Uterus (tissue), 4 donors: ENCODE measurements around the gene UPK1A. TPM values are rescaled to one million over a fixed set of nuclear protein-coding genes. Genes with fewer than 3 reads are reported as not detected.
"Not testable (repeated sequence)": the region's sequence is repeated elsewhere in the genome, so short reads cannot be mapped to it uniquely, and the experiment has no call there.

Experiments used
- DNase-seq, 2 donors: peaks; one replicate each; pipeline ENCODE4 v3.0.0-alpha.2; 2019 to 2020
- H3K27ac ChIP-seq, 2 donors: fragments of 200-600 bp; sonication (generic); 1 replicate in 1 of 2; 2 replicates in 1 of 2; pipeline ENCODE4 v1.5.1; 2016 to 2018
- H3K27me3 ChIP-seq, 2 donors: fragments of 200-600 bp; sonication (generic); one replicate each; pipeline ENCODE4 v1.5.1; 2018 to 2019; ENCODE audit warnings: control low read depth in 1 of 2
- H3K36me3 ChIP-seq, 2 donors: fragments of 200-600 bp; sonication (generic); one replicate each; pipeline ENCODE4 v1.5.1; 2019; ENCODE audit warnings: control low read depth in 1 of 2
- H3K4me1 ChIP-seq, 2 donors: fragments of 200-600 bp; sonication (generic); one replicate each; pipeline ENCODE4 v1.5.1; 2018 to 2019; ENCODE audit warnings: control low read depth in 1 of 2
- H3K4me3 ChIP-seq, 2 donors: fragments of 200-600 bp; sonication (generic); 1 replicate in 1 of 2; 2 replicates in 1 of 2; pipeline ENCODE4 v1.5.1; 2018 to 2019; ENCODE audit warnings: mild to moderate bottlenecking in 1 of 2
- H3K9me3 ChIP-seq, 2 donors: fragments of 200-600 bp; sonication (generic); one replicate each; pipeline ENCODE4 v1.5.1; 2019; ENCODE audit warnings: control low read depth in 1 of 2
- CTCF ChIP-seq, 4 experiments: fragments of 200-600 bp in 2 of 4; fragments of 450-650 bp in 2 of 4; sonication (generic) in 2 of 4; IDR thresholded peaks; one replicate each; pipeline ENCODE4 v1.5.1; 2016 to 2019; ENCODE audit warnings: antibody characterized with exemption in 4 of 4, mild to moderate bottlenecking in 2 of 4, moderate library complexity in 1 of 4
- POLR2A ChIP-seq, 2 donors: fragments of 450-650 bp; IDR thresholded peaks; one replicate each; pipeline ENCODE4 v1.6.1; 2016; ENCODE audit warnings: antibody characterized with exemption in 2 of 2, mild to moderate bottlenecking in 1 of 2, moderate library complexity in 1 of 2
- intact Hi-C: fragments of 100-400 bp; cut with DNase I; formaldehyde crosslinking; loops from one replicate; pipeline ENCODE4 v1.15.1; 2023; ENCODE audit warnings: low total_unique reads
- total RNA-seq, 4 donors: library from RNA; depleted of rRNA in 3 of 4; stranded (reverse); fragments of >200 nt in 3 of 4; gene quantifications; one replicate each; pipeline versions ENCODE4 v1.1.0 to v1.2.4, GENCODE V29; 2014 to 2023
- donor health status: DM: yes; HTN: yes; CAD: no.

The UPK1A gene
- total RNA-seq, 4 donors from 2014 or later = 0.91 TPM; not detected in 3

DNA sequence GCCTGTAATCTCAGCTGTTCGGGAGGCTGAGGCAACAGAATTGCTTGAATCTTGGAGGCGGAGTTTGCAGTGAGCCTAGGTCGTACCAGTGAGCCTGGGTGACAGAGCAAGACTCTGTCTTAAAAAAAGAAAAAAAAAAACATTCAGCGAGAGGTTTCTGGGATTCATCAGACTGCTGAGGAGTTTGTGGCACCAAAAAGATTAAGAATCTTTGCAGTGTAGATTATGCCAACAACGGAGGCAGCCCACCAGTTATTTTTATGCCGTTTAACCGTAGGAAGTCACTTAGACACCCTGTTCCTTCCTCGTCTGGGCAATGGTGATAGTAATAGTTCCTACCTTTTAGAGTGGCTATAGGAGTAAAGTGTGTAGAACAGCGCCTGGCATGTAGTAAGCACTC lies 15.7 kb upstream of the UPK1A start:
- H3K36me3 ChIP-seq = no peaks in the 10 kb centered on the region
- no peak overlapping the region for H3K27ac ChIP-seq
- peaks cover 0 to 7% of the 10 kb centered on the region in 2 donors for H3K4me1 ChIP-seq
- TF ChIP-seq POLR2A (IDR thresholded peaks at IDR 0.05) = no peak
- TF ChIP-seq CTCF (IDR thresholded peaks at IDR 0.05) = no peak
- no peak for DNase-seq
- H3K9me3 ChIP-seq = no peaks in the 10 kb centered on the region
- intact Hi-C loops = no loop called here
- H3K27me3 ChIP-seq = no peaks in the 10 kb centered on the region
- no peak overlapping the region for H3K4me3 ChIP-seq

DNA sequence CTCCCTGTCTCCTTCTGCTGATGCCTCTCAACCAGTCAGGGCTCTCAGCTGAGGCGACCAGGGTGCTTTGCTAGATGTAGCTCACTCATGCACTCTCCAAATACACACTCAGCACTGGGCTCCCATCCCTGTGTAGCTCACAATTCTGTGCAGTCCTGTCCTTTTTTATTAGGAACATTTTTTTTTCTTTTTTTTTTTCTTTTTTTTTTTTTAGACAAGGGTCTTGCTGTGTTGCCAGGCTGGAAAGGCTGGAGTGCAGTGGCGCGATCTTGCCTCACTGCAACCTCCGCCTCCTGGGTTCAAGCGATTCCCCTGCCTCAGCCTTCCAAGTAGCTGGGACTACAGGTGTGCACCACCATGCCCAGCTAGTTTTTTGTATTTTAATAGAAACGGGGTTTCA lies 11.5 kb upstream of the UPK1A start:
- DNase-seq, H3K36me3 ChIP-seq, H3K4me1 ChIP-seq, H3K27ac ChIP-seq, H3K4me3 ChIP-seq, H3K27me3 ChIP-seq, intact Hi-C loops, H3K9me3 ChIP-seq: not testable (repeated sequence)

DNA sequence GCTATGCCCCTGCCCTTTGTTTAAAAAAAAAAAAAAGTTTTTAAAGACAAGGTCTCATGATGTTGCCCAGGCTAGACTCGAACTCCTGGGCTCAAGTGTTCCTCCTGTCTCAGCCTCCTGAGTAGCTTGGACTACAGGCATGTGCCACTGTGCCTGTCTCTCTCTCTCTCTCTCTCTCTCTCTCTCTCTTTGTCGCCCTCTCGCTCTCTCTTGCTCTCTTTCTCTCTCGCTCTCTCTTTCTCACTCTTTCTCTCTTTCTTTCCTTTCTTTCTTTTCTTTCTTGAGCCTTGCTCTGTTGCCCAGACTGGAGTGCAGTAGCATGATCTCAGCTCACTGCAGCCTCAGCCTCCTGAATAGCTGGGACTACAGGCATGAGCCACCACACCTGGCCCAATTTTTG lies 10.7 kb upstream of the UPK1A start:
- no peak for DNase-seq
- intact Hi-C loops = no loop called here
- TF ChIP-seq POLR2A (IDR thresholded peaks at IDR 0.05) (no peak), CTCF (IDR thresholded peaks at IDR 0.05) (no peak)
- Histone ChIP-seq H3K27ac (no peak overlapping the region), H3K36me3 (no peaks in the 10 kb centered on the region), H3K9me3 (no peaks in the 10 kb centered on the region), H3K4me3 (no peak overlapping the region), H3K4me1 (no peaks in the 10 kb centered on the region), H3K27me3 (no peaks in the 10 kb centered on the region)

DNA sequence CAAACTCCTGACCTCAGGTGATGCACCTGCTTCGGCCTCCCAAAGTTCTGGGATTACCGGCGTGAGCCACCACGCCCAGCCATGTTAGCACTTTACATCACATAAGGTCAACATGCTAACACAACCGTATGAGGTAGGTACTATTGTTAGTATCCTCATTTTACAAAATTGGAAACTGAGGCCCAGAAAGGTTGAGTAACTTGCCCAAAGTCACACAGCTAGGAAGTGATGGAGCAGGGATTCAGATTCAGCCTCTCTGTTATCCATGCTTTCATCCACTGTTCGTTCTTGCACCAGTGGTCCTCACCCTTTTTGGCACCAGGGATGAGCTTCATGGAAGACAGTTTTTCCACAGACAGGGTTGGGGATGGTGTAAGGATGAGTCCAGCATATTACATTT lies 9.6 kb upstream of the UPK1A start:
- intact Hi-C loops = no loop called here
- Histone ChIP-seq H3K9me3 (no peaks in the 10 kb centered on the region), H3K4me3 (no peak overlapping the region), H3K27ac (no peak overlapping the region), H3K27me3 (no peaks in the 10 kb centered on the region), H3K36me3 (no peaks in the 10 kb centered on the region), H3K4me1 (no peaks in the 10 kb centered on the region)
- no peak for DNase-seq
- TF ChIP-seq POLR2A (IDR thresholded peaks at IDR 0.05) = no peak
- TF ChIP-seq CTCF (IDR thresholded peaks at IDR 0.05) = no peak

DNA sequence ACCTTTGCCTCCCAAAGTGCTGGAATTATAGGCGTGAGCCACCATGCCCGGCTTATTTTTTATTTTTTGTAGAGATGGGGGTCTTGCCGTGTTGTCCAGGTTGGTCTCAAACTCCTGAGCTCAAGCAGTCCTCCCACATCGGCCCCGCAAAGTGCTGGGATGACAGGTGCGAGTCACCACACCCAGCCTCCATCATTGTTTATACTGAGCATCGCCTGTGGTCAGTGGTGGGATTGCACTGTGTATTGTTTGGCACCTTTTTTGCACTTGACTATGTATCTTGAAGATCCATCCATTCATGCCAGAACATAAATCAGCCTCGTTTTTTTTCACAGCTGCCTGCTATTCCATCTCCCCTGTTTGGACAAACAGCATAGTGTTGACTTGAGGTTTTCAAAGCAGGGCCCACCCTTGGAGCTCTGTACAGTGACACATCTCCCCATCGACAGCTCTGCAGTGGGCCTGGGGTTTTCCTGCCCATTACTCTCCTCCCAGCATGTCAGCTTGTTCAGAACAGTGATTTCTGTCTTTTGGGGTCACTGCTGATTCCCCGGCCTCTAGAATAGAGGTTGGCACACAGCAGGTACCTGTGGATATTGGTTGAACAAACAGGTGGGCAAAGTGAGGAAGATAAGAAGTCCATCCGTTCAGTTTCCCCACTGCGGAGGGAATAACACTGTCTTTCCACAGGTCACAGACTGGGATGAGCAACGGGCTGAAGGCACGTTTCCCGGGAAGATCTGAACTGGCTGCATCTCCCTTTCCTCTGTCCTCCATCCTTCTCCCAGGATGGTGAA lies 8.2 kb upstream of the UPK1A start:
- Histone ChIP-seq H3K4me3 (no peak overlapping the region), H3K36me3 (no peaks in the 10 kb centered on the region), H3K27ac (no peak overlapping the region), H3K9me3 (no peaks in the 10 kb centered on the region), H3K27me3 (no peaks in the 10 kb centered on the region), H3K4me1 (no peaks in the 10 kb centered on the region)
- no peak for TF ChIP-seq CTCF (IDR thresholded peaks at IDR 0.05)
- TF ChIP-seq POLR2A (IDR thresholded peaks at IDR 0.05) = no peak
- DNase-seq = no peak
- intact Hi-C loops = no loop called here

GRCh38 chr19:35661995-35662340 lies 4.3 kb upstream of the UPK1A start:
- H3K27ac ChIP-seq = no peak overlapping the region
- no peaks in the 10 kb centered on the region for H3K36me3 ChIP-seq
- no peak for DNase-seq
- H3K4me3 ChIP-seq = no peak overlapping the region
- H3K27me3 ChIP-seq = no peaks in the 10 kb centered on the region
- no peak for TF ChIP-seq CTCF (IDR thresholded peaks at IDR 0.05)
- no peak for TF ChIP-seq POLR2A (IDR thresholded peaks at IDR 0.05)
- no peaks in the 10 kb centered on the region for H3K9me3 ChIP-seq
- no peaks in the 10 kb centered on the region for H3K4me1 ChIP-seq
- intact Hi-C loops = no loop called here
